MM.1S (cell line): ENCODE measurements around the gene RABEP1.

Experiments
- DNase-seq: peaks from one replicate; pipeline ENCODE4 v3.0.0-alpha.2; 2015
- H2AFZ ChIP-seq: fragments of 300-600 bp; sonication (generic); 2 replicates; pipeline ENCODE4 v1.6.0; 2016; ENCODE audit warnings: antibody characterized with exemption, low read length
- H3F3A ChIP-seq: fragments of 300-600 bp; sonication (generic); 2 replicates; pipeline ENCODE4 v1.6.1; 2016; ENCODE audit warnings: mild to moderate bottlenecking, antibody characterized with exemption, low read length, moderate library complexity, mixed read lengths; ENCODE audit not compliant: insufficient read depth
- H3K27ac ChIP-seq: fragments of 300-600 bp; sonication (generic); 2 replicates; pipeline ENCODE4 v1.5.1; 2016; ENCODE audit warnings: mild to moderate bottlenecking, low read length
- H3K27me3 ChIP-seq: fragments of 300-600 bp; sonication (generic); replicated peaks from 2 replicates; pipeline ENCODE4 v1.6.0; 2016; ENCODE audit warnings: low read length; ENCODE audit not compliant: insufficient read depth
- H3K36me3 ChIP-seq: fragments of 300-600 bp; sonication (generic); replicated peaks from 2 replicates; pipeline ENCODE4 v1.6.1; 2016; ENCODE audit warnings: mild to moderate bottlenecking, low read length, mixed read lengths; ENCODE audit not compliant: insufficient read depth
- H3K4me1 ChIP-seq: fragments of 300-600 bp; sonication (generic); 2 replicates; pipeline ENCODE4 v1.6.1; 2016; ENCODE audit warnings: low read length, mixed read lengths
- H3K4me2 ChIP-seq: fragments of 300-600 bp; sonication (generic); 2 replicates; pipeline ENCODE4 v1.6.0; 2016; ENCODE audit warnings: low read depth, low read length
- H3K4me3 ChIP-seq: fragments of 300-600 bp; sonication (generic); 2 replicates; pipeline ENCODE4 v1.5.1; 2016; ENCODE audit warnings: low read length, mixed read lengths
- H3K79me2 ChIP-seq: fragments of 300-600 bp; sonication (generic); 2 replicates; pipeline ENCODE4 v1.6.1; 2016; ENCODE audit warnings: mixed run types, low read length, mixed read lengths
- H3K9ac ChIP-seq: fragments of 300-600 bp; sonication (generic); 2 replicates; pipeline ENCODE4 v1.6.1; 2016; ENCODE audit warnings: low read length, mixed read lengths
- H3K9me2 ChIP-seq: fragments of 300-600 bp; sonication (generic); replicated peaks from 2 replicates; pipeline ENCODE4 v1.6.1; 2016; ENCODE audit warnings: mild to moderate bottlenecking, low read length, mixed read lengths; ENCODE audit not compliant: insufficient read depth
- H3K9me3 ChIP-seq: fragments of 300-600 bp; sonication (generic); replicated peaks from 2 replicates; pipeline ENCODE4 v1.6.1; 2016; ENCODE audit warnings: mild to moderate bottlenecking, low read length, mixed read lengths; ENCODE audit not compliant: insufficient read depth
- H4K20me1 ChIP-seq: fragments of 300-600 bp; sonication (generic); 2 replicates; pipeline ENCODE4 v1.6.1; 2016; ENCODE audit warnings: mild to moderate bottlenecking, low read length, moderate library complexity, mixed read lengths; ENCODE audit not compliant: insufficient read depth
- EZH2 ChIP-seq: fragments of 300-600 bp; sonication (generic); optimal IDR thresholded peaks from 2 replicates; pipeline ENCODE3; 2017; ENCODE audit warnings: low read depth, mild to moderate bottlenecking, antibody characterized with exemption, low read length, mixed read lengths
- EZH2phosphoT487 ChIP-seq: fragments of 300-600 bp; sonication (generic); IDR thresholded peaks from 2 replicates; pipeline ENCODE4 v1.6.1; 2018; ENCODE audit warnings: antibody characterized with exemption, low read length
- TF ChIP-seq, protein P1 (sequence below): fragments of 300-600 bp; sonication (generic); IDR thresholded peaks from 2 replicates; pipeline ENCODE4 v1.5.1; 2016; ENCODE audit warnings: antibody characterized with exemption, low read length, mixed read lengths

Gene RABEP1

DNA sequence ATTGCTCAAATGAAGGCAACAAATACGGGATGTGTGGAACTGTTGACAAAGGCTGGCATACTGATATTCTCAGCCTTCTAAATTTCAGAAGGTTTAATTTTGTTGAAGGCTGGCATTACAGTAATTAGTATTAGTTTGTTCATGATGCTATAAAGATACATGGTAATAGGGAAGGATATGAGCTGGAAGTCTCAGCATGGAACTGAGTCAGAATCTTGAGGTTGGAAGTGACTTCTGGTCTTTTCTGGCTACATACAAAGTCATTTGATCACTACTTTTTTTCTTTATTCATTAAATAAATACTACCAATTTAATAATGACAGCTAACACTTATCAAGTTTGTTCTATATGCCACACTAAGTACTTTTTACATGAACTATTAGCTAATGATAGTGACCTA is 22.6 kb downstream of the RABEP1 start:
- peaks cover 84% of the 10 kb centered on the region for H3K79me2 ChIP-seq
- no peak overlapping the region for H2AFZ ChIP-seq
- H4K20me1 ChIP-seq, result 0 out of 2 replicates have a peak, but pooled peaks cover 3% of the 10 kb centered on the region
- no peak overlapping the region for H3K4me2 ChIP-seq
- TF ChIP-seq EZH2phosphoT487 (no peak), EZH2 (no peak)
- TF ChIP-seq, protein P1, sequence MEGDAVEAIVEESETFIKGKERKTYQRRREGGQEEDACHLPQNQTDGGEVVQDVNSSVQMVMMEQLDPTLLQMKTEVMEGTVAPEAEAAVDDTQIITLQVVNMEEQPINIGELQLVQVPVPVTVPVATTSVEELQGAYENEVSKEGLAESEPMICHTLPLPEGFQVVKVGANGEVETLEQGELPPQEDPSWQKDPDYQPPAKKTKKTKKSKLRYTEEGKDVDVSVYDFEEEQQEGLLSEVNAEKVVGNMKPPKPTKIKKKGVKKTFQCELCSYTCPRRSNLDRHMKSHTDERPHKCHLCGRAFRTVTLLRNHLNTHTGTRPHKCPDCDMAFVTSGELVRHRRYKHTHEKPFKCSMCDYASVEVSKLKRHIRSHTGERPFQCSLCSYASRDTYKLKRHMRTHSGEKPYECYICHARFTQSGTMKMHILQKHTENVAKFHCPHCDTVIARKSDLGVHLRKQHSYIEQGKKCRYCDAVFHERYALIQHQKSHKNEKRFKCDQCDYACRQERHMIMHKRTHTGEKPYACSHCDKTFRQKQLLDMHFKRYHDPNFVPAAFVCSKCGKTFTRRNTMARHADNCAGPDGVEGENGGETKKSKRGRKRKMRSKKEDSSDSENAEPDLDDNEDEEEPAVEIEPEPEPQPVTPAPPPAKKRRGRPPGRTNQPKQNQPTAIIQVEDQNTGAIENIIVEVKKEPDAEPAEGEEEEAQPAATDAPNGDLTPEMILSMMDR, result no peak
- no peaks in the 10 kb centered on the region for H3K27me3 ChIP-seq
- H3K4me1 ChIP-seq, result no peaks in the 10 kb centered on the region
- no peak overlapping the region for H3K27ac ChIP-seq
- H3K9me3 ChIP-seq, result no peaks in the 10 kb centered on the region
- H3K4me3 ChIP-seq, result no peak overlapping the region
- H3K9me2 ChIP-seq, result no peaks in the 10 kb centered on the region
- H3K36me3 ChIP-seq, result 0 out of 2 replicates have a peak, but pooled peaks cover 4% of the 10 kb centered on the region
- H3K9ac ChIP-seq, result no peak overlapping the region
- DNase-seq, result no peak
- no peaks in the 10 kb centered on the region for H3F3A ChIP-seq

DNA sequence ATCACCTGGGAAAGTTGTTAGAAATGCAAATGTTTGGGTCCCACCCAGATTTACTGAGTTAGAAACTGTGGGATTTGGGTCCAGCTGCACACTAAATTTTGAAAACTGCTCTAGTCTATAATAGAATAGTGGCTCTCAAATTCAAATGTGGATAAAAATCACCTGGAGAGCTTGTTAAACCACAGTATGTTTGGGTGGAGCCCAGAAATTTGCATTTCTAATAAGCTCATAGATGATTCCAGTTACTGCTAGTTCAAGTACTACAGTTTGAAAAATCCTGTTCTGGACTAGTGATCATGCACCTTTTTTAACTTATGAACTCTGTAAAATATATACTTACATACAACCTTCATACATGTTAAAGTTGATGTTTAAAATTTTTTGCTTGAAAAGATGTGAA is 27.8 kb downstream of the RABEP1 start:
- no peak for TF ChIP-seq EZH2
- TF ChIP-seq EZH2phosphoT487, result no peak
- TF ChIP-seq, protein P1, result no peak
- Histone ChIP-seq H4K20me1 (0 out of 2 replicates have a peak, but pooled peaks cover 3% of the 10 kb centered on the region), H3K9ac (no peak overlapping the region), H3K9me3 (no peaks in the 10 kb centered on the region), H2AFZ (no peak overlapping the region), H3F3A (no peaks in the 10 kb centered on the region), H3K27me3 (no peaks in the 10 kb centered on the region), H3K4me3 (no peak overlapping the region), H3K79me2 (peaks cover 46% of the 10 kb centered on the region), H3K4me1 (no peaks in the 10 kb centered on the region), H3K4me2 (no peak overlapping the region), H3K36me3 (0 out of 2 replicates have a peak, but pooled peaks cover 4% of the 10 kb centered on the region), H3K9me2 (no peaks in the 10 kb centered on the region), H3K27ac (no peak overlapping the region)
- no peak for DNase-seq

DNA sequence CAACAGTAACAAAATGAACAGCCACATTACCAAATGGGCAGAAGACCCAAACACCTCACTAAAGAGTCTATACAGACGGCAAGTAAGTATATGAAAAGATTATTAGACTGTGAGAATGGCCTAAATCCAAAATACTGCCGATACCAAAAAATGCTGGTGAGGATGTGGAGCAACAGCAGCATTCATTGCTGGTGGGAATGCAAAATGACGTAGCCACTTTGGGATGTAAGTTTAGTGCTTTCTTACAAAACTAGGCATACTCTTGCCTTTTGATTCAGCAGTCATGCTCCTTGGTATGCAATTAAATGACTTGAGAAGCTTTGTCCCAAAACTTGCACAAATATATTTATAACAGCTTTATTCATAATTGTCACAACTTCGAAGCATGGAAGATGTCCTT is 43.8 kb downstream of the RABEP1 start:
- Histone ChIP-seq H3K4me2 (no peak overlapping the region), H3K27me3 (no peaks in the 10 kb centered on the region), H4K20me1 (no peaks in the 10 kb centered on the region), H3K27ac (no peak overlapping the region), H2AFZ (no peak overlapping the region), H3K9me2 (no peaks in the 10 kb centered on the region), H3K4me3 (no peak overlapping the region), H3F3A (no peaks in the 10 kb centered on the region; the same call in 1 of the 2 replicates), H3K79me2 (peaks cover 27% of the 10 kb centered on the region), H3K4me1 (peaks cover 5% of the 10 kb centered on the region; the same call in 1 of the 2 replicates), H3K9me3 (no peaks in the 10 kb centered on the region), H3K36me3 (0 out of 2 replicates have a peak, but pooled peaks cover 3% of the 10 kb centered on the region), H3K9ac (no peak overlapping the region)
- DNase-seq, result no peak
- TF ChIP-seq, protein P1, result no peak
- TF ChIP-seq EZH2phosphoT487 (no peak), EZH2 (no peak)
